Hippocampal formation (tissue), 2 donors: ENCODE measurements around the gene COL4A1.

ENCODE experiments used
- DNase-seq, 2 donors: peaks; one replicate each; lab custom pipeline; 2025; lab: John Stamatoyannopoulos, UW

Gene COL4A1

DNA sequence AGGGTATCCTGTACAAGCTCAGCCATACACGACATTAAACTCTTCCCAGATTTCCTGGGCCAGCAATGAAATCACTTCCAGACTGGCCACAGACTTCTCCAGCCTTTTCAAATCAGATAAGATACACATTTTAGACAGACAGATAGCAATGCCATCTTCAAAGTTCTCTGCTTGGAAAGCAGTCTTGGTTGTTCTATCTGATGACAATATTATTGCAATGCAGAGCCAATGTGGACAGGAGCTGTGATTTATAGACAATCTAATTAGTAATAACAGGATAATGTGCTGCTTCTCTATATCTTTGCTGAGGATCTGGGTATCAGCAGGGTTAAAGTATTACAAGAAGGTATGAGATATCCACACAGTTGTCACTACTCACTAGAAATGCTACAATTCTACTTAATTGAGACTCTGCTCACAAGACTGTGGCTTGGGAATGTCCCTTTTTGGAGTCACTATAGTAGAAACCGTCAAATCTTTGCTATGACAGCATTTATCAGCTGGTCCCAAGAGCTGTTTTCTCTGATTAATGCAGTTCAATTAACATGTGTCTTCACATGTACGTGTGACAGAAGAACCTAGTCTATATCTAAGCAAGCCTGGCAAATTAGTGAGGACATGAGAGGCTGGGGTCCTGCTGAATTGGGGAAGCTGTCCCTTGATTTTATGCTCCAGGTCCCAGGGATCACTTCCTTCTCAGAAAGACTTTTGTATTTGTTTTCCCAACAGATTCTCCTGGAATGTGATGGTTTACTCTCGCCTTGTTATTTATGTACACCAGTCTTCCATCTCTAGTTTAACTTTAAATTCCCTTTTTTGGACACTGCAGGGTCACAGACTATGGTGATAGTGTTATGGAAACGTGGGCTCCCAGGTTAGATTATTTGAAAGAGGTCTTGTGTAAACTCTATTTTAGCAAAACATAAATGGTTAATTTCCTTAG is 68.8 kb downstream of the COL4A1 start:
- DNase-seq = no peak

DNA sequence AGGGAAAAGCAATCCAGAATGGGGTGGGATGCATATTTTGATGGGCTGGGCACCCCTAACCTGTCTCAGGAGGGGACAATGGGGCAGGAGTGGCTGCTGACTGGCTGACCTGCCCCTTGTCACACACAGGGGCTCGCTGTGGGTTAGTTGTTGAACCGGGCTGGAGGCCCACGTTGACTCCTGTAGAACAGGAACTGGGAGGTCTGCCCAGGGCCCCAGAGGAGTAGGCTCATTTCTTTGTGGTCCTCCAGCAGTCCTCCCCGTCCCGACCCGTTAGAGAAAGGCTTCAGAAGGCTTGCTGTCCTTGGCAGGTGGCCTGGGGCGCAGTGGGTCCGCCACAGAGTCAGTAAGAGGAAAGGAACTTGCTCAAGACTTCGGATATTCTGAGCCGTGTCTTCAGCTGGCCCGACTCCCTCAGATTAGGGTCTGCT is 70.1 kb downstream of the COL4A1 start:
- DNase-seq = no peak

DNA sequence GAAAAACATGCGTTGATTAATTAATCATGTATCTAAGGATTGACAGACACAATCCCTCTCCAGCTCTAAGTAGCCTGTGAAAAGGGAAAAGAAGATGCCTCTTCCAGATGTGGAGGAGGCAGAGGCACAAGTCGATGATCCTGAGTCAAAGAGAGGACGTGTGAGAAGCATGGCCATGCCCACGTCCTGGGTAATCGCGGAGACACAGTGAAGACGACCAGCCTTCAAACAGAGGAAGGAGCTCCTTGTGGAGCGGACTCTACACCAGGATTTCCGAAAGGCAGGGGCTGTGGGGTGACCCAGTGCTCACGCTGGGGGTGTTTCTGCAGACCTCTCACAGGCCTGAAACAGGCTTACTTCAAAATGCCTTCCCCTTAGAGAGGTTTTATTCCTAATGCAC is 70.5 kb downstream of the COL4A1 start:
- no peak for DNase-seq

DNA sequence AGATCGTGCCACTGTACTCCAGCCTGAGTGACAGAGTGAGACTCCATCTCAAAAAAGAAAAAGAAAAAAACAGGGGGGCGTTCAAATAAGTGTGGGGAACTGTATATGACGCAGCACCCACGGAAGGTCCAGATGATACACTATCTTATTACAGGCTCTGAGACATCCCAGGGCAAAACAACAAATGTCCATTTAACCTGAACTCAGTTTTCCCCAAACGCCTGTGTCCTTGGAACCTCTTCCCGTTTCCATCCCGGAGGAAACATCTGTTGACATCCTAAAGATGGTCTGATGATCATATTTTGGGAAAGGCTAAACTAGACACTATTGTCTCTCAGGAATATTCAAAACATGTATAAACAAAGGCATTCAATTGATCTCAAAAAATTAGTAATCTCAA is 72.4 kb downstream of the COL4A1 start:
- no peak for DNase-seq

DNA sequence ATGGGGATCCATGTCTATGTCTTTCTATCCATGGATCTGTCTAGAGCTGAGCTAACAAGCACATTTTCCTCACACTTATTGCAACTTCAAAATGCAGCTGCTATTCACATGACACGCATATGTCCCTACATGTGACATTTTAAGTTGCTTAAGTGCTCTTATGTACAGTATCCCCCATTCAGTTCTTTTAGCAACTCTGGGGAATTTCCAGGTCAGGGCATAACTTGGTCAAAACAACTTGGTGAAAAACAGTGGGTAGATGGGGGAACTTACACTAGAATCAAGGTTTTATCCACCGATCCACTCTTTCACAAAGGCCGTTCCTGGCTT is 73.0 kb downstream of the COL4A1 start:
- DNase-seq = no peak

DNA sequence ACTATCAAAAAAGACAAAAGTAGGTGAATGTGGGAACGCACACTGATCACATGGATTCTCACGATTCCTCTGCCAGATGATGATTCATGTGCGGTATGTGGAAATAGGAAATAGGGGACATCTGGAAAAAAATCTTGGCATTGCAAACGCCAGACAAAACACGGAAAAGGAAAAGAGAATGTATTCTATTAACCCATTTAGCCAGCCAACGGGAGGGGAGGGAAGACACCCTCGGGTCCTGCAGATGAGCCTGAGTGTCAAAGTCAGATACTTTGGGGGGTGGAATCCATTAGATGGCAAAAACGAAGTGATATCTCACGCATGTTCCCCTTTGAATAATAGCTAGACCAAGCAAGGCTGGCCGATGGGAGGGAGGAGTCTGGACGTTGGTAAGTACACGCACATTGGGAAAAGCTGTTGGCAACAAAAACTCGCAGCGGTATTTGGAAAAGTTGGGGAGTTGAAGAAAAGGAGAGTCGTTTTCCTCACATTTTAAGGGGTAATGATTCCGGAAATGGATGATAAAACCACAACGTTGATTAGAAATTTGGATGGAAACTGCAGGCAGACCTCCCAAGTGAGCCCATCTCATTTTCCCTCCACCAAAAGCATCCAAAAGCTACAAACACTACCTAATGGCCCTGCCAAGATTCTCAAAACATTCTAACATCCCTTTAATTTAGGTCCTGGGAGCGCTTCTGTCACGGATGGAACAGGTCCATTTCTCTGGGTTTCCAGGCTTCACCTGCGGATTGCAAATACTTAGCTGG is 73.6 kb downstream of the COL4A1 start:
- no peak for DNase-seq

DNA sequence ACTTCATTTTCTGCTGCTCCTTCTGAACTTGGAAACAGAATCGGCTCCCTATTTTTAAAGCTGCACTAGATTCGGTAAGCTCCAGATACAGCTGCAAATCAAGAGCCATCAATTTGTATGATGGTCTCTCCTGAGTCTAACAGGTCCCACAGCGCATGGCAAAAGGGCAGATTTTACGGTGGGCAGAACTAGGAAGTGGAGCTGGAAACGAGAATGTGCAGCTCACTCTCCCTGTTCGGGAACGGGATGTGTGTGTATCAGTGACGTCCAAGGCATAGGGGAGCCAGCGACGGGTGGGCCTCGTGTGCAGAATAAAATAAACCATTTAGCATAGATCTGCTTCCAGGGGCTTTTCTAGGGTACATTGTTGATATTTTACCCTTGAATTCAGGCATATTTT is 74.2 kb downstream of the COL4A1 start:
- DNase-seq = no peak

DNA sequence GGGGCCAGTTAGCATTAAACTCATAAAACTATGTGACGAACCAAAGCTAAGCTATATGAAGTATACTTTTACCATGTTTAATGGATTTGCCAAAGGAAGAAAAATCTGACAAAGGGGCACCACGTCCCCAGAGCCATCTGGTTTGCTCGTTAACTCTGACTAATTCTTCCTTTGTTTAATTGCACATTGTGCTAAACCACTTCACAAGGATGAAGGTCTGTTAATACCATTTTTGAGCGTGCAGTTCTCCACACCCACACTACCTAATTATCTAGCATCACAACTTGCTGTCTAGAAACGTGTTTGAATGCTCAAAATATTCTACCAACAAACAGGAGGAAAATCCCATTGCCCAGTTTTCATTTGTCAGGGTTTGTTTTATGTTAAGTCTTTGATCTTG is 74.8 kb downstream of the COL4A1 start:
- DNase-seq = no peak

DNA sequence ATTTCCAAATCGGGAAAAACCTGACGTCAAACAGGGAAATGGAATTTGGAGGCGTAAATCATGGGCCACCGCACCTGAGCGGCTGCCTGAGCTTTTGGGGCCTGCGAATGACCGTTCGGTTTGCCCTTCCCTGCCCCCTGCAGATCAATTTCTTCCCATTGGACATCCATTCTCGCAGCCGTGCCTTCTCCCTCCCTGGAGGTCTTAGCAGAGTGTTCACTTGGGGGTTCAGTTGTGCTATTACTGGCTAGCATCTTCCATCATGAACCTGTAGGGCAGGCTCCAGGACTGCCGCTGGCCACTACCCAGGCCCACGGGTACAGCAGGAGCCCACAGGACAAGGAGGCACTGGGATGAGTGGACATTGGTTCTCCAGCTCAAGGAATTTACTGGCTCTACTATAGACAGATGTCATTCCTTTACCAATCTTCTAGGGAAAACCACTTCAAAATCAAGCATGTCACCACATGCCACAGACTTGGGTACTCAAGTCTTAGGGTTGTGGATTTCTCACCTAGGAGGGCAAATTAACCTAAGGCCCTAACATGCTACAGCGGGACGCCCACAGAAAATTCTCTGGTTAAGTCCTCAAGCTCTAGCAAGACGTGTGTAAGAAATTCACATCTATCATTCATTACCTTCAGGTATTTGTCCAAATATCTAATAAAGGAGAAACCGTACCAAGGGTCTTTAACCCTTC is 75.5 kb downstream of the COL4A1 start:
- no peak for DNase-seq

DNA sequence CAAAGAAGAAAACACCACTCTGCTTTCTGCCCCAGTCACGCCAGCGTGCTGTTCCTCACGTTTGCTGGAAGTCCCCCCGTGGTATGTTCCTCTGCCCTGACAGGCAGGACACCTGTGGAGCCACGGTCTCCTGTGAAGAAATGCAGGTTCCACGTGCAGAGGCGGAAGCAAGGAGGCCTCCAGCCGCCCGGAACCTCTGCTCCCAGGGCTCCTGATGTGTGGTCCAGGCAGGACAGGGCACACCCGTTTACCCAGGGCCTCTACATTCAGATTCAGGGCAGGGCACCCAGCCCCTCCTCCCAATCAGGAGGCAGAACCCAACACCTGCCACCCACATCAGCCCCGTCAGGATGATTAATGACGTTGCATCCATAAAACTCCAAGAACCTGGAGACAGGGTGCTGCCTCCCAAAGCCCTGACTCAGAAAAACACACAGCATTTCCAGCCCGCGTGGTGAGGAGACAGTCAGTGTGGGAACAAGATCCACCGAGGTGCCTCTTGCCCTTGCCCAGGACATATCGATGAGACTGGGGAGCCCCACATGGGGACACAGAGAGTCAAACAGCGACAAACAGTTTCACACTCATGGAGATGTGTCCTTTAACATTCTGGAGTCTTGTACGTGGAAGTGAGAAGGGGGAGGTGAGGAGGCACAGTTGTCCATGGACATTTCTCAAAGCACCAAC is 76.2 kb downstream of the COL4A1 start:
- DNase-seq = no peak

DNA sequence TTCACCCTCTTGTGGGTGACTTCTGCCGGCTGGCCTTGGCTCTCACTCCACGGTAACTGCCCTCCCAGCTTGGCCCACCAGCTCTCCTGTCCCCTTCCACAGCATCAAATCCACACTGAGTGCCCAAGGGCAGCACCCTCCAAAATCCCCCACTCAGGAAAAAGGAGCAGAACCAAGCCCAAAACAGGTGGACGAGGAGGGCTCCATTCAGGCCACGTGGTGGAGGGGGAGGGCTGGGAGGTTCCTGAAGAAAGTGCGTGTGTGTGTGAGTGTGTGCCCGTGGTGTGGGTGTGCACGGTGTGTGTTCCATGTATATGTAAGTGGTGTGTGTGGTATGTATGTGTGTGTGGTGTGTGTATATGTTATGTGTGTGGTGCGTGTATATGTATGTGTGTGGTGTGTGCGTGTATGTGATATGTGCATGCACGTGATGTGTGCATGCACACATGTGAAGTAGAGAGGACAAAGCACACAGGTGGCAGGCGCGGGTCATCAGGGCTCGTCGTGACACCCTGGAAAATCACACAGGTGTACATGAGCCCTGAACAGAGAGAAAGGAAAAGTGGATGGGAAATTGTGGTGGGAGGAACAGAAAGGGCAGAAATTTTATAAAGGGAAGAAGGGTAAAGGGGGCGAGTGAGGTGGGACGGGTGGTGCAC is 76.9 kb downstream of the COL4A1 start:
- no peak for DNase-seq

DNA sequence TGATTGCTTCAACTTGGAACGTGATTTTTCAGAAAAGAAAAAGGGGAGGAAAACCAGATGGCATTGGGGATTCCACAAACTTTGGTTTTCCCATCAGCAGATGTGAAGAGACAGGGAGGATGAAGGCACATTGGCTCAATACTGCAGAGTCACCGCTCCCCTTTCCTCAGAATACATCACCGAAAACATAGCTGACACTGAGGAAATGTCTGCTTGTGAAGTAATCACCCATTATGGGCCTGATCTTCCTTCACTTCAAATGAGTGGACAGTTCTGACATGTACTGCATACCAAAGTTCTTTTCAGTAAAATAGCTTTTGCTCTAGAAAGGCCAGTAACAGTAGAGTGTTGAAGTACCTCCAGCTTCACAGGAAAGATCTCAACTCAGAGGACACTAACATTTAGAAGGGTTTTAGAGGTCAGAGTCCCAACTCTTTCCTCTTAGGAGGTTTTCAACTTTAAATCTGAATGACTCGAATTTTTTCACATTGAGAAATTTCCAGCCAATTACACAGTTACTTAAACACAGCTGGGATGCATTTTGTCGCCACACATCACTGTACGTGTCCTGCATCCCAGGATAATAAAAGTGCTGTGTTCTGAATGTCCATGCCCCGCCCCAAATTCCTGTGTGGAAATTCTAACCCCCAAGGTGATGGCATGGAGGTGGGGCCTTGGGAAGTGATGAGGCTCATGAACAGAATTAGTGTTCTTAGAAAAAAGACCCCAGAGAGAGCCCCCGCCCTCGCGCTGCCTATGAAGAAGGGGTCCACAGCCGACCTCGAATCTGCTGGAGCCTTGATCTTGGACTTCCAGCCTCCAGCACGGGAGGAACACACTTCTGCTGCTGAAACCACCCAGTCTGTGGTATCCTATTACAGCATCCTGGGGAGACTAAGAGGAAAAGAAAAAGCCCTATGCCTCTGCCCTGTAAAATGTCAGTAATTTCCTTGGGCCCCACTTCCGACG is 77.7 kb downstream of the COL4A1 start:
- DNase-seq = no peak

DNA sequence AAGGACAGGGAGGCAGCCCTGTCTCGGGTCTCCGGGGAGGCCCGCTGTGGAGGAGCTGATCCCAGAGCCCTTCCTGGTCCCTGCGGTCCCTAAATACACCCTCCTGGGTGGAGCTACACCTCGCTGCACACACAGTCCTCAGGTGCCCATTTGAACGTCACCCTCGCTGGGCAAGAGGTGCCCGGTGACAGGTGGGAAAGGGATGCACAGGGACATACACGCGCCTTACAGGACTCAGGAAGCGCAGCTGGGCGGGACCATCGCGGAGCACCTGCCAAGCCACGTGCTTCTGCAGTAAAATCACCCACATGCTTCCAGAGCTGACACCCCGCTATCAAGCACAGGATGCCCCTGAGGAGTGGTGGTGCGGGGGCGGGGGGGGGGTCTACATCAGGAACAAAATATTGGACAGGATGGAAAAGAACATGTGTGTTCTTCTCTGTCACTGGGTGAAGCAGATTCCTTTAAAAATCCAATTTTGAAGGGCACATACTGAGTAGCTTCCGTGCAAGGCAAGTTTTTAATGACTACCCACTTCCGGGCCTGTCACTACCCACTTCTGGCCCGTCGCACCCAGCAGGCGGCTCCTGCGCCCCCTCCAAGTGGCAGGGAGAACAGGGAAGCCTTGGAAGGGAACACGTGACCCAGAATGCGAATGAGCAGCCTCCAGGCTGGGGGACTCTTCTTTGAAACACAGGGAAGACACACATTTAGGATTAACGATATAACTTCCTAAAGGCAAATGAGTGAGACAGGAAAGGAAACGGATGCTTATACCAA is 78.9 kb downstream of the COL4A1 start:
- no peak for DNase-seq

DNA sequence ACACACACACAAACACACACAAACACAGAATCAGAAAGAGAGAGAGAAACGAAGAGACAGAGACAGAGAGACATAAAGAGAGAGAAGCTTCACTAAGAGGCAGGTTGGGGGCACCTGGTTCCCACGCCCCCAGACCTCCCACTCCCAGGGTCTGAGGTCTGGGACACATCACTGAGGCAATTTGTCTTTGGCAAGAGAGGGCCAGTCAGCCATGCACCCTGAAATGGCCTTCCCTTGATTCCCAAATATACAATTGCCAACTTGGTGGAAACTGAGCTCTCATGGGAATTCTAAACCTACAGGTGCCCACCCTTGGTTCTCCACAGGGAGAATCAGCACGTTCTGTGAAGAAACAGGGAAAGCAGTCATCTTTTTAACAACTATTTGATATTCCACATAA is 79.5 kb downstream of the COL4A1 start:
- no peak for DNase-seq

DNA sequence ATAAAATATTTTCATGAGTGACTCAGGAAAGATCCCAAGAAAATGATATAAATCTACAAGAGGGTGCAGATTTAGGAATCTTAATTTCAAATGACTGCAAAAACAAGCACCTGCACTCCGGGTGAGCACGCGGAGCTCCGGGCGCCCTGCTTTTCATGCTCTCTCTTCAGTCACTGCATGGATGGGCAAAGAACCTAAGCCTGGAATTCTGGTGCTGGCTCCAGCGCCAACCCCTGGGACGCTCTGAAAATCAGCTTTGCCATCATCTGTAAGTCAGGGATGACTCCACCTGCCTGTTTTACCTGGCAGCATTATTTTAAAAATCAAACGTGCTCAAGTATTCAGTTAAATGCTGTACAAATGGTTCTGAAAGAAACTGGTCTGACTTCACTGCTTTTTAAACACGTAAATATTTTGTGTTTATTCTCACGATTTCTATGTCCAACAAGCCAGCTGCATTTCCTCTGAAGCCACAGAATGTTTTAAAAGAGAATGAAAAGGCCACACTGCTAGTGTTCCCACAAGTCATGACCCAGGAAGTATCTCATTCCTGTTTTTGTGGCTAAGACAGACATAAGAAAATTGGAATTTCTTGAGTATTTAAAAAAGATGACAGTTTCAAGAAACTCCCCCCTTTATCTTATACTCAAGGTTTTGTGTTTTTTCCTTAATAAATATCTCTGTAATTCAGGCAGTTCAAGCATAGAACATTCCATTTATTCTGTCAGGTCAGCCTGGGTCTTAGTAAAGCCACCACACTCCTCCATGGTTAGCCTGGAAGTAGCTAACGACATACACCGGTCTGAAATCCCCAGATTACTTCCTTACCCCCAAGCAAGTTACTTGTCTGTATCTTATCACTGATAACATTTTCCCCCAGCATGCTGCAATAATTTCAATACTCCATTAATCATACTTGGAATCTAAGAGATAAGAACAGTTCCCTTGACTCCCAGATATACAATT is 81.1 kb downstream of the COL4A1 start:
- no peak for DNase-seq

DNA sequence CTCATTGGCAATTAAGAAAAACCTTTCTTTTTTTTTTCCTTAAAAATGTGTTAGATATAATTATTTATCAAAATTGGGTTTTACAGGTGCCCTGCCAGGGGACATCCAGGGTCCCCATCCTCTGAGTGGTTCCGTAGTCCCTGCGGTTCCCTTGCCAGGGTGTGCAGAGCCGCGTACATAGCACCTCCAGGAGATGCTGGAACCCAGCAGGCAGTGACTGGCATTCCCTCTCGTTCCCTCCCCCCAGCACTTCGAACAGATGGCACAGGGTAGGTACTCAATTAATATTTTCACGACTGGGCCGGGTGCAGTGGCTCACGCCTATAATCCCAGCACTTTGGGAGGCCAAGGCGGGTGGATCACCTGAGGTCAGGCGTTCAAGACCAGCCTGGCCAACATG is 82.0 kb downstream of the COL4A1 start:
- DNase-seq = no peak

DNA sequence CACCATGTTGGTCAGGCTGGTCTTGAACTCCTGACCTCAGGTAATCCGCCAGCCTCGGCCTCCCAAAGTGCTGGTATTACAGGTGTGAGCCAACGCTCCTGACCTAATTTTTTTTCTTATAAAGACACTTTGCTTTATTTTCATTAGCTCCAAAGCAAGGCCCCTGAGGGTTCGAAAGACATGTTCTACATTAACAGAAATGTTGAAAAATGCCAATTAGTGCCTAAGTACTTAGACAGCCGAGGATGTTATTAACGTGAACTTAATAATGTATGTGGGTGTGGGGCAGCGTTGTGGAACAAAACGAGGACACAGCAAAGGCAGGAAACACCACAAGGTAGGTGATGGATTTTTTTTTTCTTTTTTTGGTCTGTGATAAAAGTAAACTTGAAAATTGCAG is 82.4 kb downstream of the COL4A1 start:
- no peak for DNase-seq

DNA sequence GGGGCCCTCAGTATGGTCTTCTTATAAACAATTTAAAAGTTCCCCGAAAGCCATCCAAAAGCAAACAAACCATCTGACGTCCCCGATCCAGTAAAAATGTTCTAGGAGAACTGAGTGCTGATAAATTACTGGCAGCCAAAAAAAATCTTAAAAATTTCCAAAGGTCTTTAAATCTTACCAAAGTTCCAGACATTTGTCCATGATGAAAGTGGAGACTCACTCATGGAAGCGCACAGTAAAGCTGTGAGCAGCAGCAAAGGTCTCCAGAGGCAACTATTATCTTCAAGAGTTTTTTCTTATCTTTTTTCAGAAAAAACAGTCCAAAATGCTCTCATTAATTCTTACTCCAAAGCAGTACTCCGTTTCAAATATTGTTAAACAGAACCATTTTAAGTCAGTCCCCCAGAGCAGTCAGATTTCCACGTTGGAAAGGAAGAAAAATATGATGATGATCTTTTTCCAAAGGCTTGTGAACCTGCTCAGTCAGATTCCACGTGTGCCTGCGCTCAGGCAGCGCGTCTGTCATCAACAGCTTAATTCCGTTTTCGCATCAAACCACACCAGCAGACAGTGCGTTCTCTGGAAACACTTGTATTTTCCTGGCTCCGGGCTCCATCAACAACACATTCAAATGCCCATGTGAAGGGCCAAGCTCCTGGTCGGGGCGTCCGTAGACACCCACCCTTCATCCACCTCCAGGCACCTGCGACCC is 85.4 kb downstream of the COL4A1 start:
- DNase-seq = no peak
